SH-SY5Y (cell line): ENCODE data around the gene IVD.

Source experiments
- GATA2 ChIP-seq: IDR thresholded peaks from 2 replicates; pipeline ENCODE4 v1.6.1; 2011; ENCODE audit warnings: mild to moderate bottlenecking, low read depth, low read length
- GATA3 ChIP-seq: IDR thresholded peaks from 2 replicates; pipeline ENCODE4 v1.6.1; 2011; ENCODE audit warnings: low read depth, mild to moderate bottlenecking, low read length, moderate library complexity

- TF ChIP-seq GATA2 (no peak), GATA3 (no peak)
These were observed 50.7 kb downstream of the IVD start for GRCh38 chr15:40456299-40456712.
